Measurements from ENCODE around the gene PILRA. TPM values are rescaled to one million over a fixed set of nuclear protein-coding genes. Genes with fewer than 3 reads are reported as not detected.

PILRA gene
- total and polyA plus RNA-seq, 2 of the 13 experiments (the other 11 are each of a cell fraction or from before 2014, with no cell fraction given): 0.13 to 1.3 TPM

- no peak for TF ChIP-seq ZNF710 (CRISPR knock-in tag; IDR thresholded peaks at IDR 0.05; ENCODE audit: borderline replicate concordance)
- TF ChIP-seq ZBTB8A (CRISPR knock-in tag; IDR thresholded peaks at IDR 0.05; ENCODE audit: borderline replicate concordance, low read depth): no peak
Measured at GRCh38 chr7:100402241-100402640, 29.0 kb downstream of the PILRA start (continued).

- H4K20me1 ChIP-seq (ENCODE audit: insufficient read depth, low read length): no peaks in the 10 kb centered on the region
- 35% methylated on average over 6 of the region's 6 CpGs for WGBS (ENCODE audit: low lambda C conversion rate)
- no peak overlapping the region for H3K4me3 ChIP-seq (replicated peaks in 1 of 3; ENCODE audit: insufficient read depth in 1 of 3, low read depth in 2 of 3, low read length in 3 of 3)
- ChIA-PET POLR2A (interaction anchor here (1.3 kb wide), 1 partner anchor 22 kb away, joined by 8 read pairs; the partner anchor contains the start of genes MEPCE and ZCWPW1), CTCF (ENCODE audit: low intra/inter-chr PET ratio, low total read pairs) (interaction anchor here (1.2 to 1.3 kb wide), 2 partner anchors 33 to 44 kb away, joined by 3 read pairs; no protein-coding TSS in a partner anchor)
- H3K9me3 ChIP-seq (ENCODE audit: low read length): no peaks in the 10 kb centered on the region
- H3K4me1 ChIP-seq (ENCODE audit: insufficient read depth, low read length): no peaks in the 10 kb centered on the region
- DNase-seq (ENCODE audit: low spot score) (no peak), ATAC-seq (no peak), FAIRE-seq (no peak)
- intact Hi-C loops (cut with micrococcal nuclease; ENCODE audit: unreplicated experiment) (no loop called here), in situ Hi-C loops (cut with HindIII; ENCODE audit: extremely low pct_ligation_motif_present, low pct_unique_long_range_greater_than_20kb) (no loop called here)
- no peak overlapping the region for H3K27ac ChIP-seq (ENCODE audit: extremely low read length, insufficient read depth, low read length)
- H3K79me2 ChIP-seq (ENCODE audit: insufficient read depth, low read length): no peaks in the 10 kb centered on the region
- TF ChIP-seq RNF2 (conservative IDR thresholded peaks at IDR 0.05; ENCODE audit: low read depth): no peak
- TF ChIP-seq POGK (CRISPR knock-in tag; conservative IDR thresholded peaks at IDR 0.05): no peak
- TF ChIP-seq ZNF556 (CRISPR knock-in tag; IDR thresholded peaks at IDR 0.05; ENCODE audit: borderline replicate concordance): no peak
- no peak for TF ChIP-seq ZNF335 (CRISPR knock-in tag; IDR thresholded peaks at IDR 0.05)
- TF ChIP-seq RBM22 (optimal IDR thresholded peaks at IDR 0.05; ENCODE audit: low read length): no peak
- no peak for TF ChIP-seq HOXA7 (CRISPR knock-in tag; IDR thresholded peaks at IDR 0.05)
- TF ChIP-seq FOXO4 (CRISPR knock-in tag; conservative IDR thresholded peaks at IDR 0.05): no peak
- TF ChIP-seq ZNF678 (CRISPR knock-in tag; IDR thresholded peaks at IDR 0.05): no peak
- no peak for TF ChIP-seq ZNF740 (CRISPR knock-in tag; IDR thresholded peaks at IDR 0.05)
- no peak for TF ChIP-seq ZNF691 (CRISPR knock-in tag; IDR thresholded peaks at IDR 0.05; ENCODE audit: borderline replicate concordance, low read depth)
- TF ChIP-seq KLF11 (CRISPR knock-in tag; IDR thresholded peaks at IDR 0.05): no peak
- no peak for TF ChIP-seq NFIB (CRISPR knock-in tag; IDR thresholded peaks at IDR 0.05; ENCODE audit: borderline replicate concordance)
- TF ChIP-seq ZNF768 (CRISPR knock-in tag; IDR thresholded peaks at IDR 0.05): no peak
- no peak overlapping the region for H3K4me2 ChIP-seq (ENCODE audit: low read depth, low read length)
- H3K9ac ChIP-seq (ENCODE audit: insufficient read depth, low read depth, low read length): no peak overlapping the region
- no TSS peak for BruUV-seq (replicated peaks)
- H2AFZ ChIP-seq (ENCODE audit: low read length): no peak overlapping the region
- no peaks in the 10 kb centered on the region for H3K36me3 ChIP-seq (replicated peaks in 1 of 2; ENCODE audit: control insufficient read depth in 1 of 2, insufficient read depth in 2 of 2, low read length in 2 of 2)
- peaks cover 1 to 13% of the 10 kb centered on the region in 2 experiments; a peak in 4 of 5 replicates for H3K27me3 ChIP-seq (ENCODE audit: control insufficient read depth in 1 of 2, insufficient read depth in 2 of 2, low read length in 2 of 2)
Measured at GRCh38 chr7:100406767-100407166, 33.5 kb downstream of the PILRA start.

Data from HepG2 (cell line).